ENCODE measurements around the gene TERC.

TERC gene

DNA sequence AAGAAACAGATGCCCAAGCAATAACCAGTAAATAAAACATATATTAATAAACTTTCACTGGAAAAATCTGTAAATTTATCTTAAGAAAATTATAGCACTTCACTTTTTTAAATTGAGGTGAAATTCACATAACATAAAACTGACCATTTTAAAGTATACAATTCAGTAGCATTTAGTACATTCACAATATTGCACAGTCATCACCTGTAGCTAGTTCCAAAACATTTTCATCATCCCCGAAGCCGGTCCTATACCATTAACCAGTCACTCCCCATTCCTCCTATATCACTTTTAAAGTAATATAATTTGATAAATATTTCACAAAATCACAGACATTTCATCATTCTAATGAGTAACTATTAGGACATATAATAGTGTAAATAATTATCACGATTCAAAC lies 39.8 kb upstream of the TERC start:
- no peaks in the 10 kb centered on the region for H3K27me3 ChIP-seq (ENCODE audit: insufficient read depth, insufficient read length)
- no peak for TF ChIP-seq YY1 (IDR thresholded peaks at IDR 0.05; ENCODE audit: insufficient read depth, insufficient read length)
- no peak for TF ChIP-seq ZNF274 (IDR thresholded peaks at IDR 0.05; ENCODE audit: low read depth, low read length)
- no peak for TF ChIP-seq SUZ12 (IDR thresholded peaks at IDR 0.05; ENCODE audit: extremely low read depth, insufficient read depth, insufficient read length)
- H3K9me3 ChIP-seq (ENCODE audit: insufficient read depth, low read length) = no peaks in the 10 kb centered on the region
- no peak overlapping the region for H3K9ac ChIP-seq (ENCODE audit: insufficient read length, low read depth)
- DNase-seq (ENCODE audit: low read depth, low spot score) = no peak
- H3K4me1 ChIP-seq (ENCODE audit: insufficient read depth, insufficient read length) = no peaks in the 10 kb centered on the region
- no peak overlapping the region for H3K4me3 ChIP-seq (ENCODE audit: insufficient read length, low read depth)
- H3K36me3 ChIP-seq (ENCODE audit: insufficient read depth, insufficient read length, low read length) = peaks cover 15% of the 10 kb centered on the region

GRCh38 chr3:169792359-169792758 lies 27.5 kb upstream of the TERC start:
- H3K27me3 ChIP-seq (ENCODE audit: insufficient read depth, insufficient read length) = no peaks in the 10 kb centered on the region
- H3K9ac ChIP-seq (ENCODE audit: insufficient read length, low read depth) = no peak overlapping the region
- TF ChIP-seq ZNF274 (IDR thresholded peaks at IDR 0.05; ENCODE audit: low read depth, low read length) (no peak), SUZ12 (IDR thresholded peaks at IDR 0.05; ENCODE audit: extremely low read depth, insufficient read depth, insufficient read length) (no peak), YY1 (IDR thresholded peaks at IDR 0.05; ENCODE audit: insufficient read depth, insufficient read length) (no peak)
- H3K36me3 ChIP-seq (ENCODE audit: insufficient read depth, insufficient read length, low read length) = peaks cover 35% of the 10 kb centered on the region
- DNase-seq (ENCODE audit: low read depth, low spot score) = no peak
- H3K4me1 ChIP-seq (ENCODE audit: insufficient read depth, insufficient read length) = no peaks in the 10 kb centered on the region
- H3K9me3 ChIP-seq (ENCODE audit: insufficient read depth, low read length) = no peaks in the 10 kb centered on the region
- H3K4me3 ChIP-seq (ENCODE audit: insufficient read length, low read depth) = no peak overlapping the region

DNA sequence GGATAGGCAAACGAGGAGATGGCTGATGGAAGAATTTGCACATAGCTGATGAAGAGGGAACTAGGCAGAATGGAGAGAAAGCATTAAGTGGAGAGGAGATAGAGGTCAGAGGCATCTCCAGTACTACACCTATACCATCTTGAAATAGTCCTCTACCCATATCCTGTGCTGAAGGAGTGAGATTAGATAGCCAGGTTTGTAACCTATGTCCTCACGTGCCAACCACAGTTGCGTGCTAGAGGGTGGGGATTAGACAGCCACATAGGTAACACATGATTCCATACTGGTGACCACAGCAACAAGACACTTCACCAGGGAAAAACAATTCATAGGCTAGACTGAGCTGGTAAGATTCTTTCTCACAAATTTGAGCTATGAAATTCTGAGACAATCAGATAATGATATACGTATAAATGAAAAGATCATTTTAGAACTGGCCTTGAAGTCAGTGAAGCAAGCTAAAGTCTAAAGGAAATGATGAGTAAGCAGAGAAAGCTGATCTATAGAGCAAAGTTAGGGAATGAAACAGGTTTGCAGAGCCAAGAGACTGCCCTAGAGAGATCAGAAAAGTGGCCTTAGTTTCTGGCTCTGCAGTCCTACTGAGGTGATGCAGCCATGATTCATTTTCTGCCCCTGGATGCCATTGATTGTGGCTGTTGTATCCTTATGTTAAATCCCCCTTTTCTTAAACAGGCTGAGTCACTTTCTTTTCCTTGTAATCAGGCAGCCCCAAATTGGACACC lies 26.0 kb upstream of the TERC start:
- no peak for DNase-seq (ENCODE audit: low read depth, low spot score)
- no peaks in the 10 kb centered on the region for H3K9me3 ChIP-seq (ENCODE audit: insufficient read depth, low read length)
- H3K4me1 ChIP-seq (ENCODE audit: insufficient read depth, insufficient read length) = no peaks in the 10 kb centered on the region
- H3K27me3 ChIP-seq (ENCODE audit: insufficient read depth, insufficient read length) = no peaks in the 10 kb centered on the region
- peaks cover 50% of the 10 kb centered on the region for H3K36me3 ChIP-seq (ENCODE audit: insufficient read depth, insufficient read length, low read length)
- no peak overlapping the region for H3K9ac ChIP-seq (ENCODE audit: insufficient read length, low read depth)
- no peak overlapping the region for H3K4me3 ChIP-seq (ENCODE audit: insufficient read length, low read depth)
- TF ChIP-seq SUZ12 (IDR thresholded peaks at IDR 0.05; ENCODE audit: extremely low read depth, insufficient read depth, insufficient read length) (no peak), ZNF274 (IDR thresholded peaks at IDR 0.05; ENCODE audit: low read depth, low read length) (no peak), YY1 (IDR thresholded peaks at IDR 0.05; ENCODE audit: insufficient read depth, insufficient read length) (no peak)

DNA sequence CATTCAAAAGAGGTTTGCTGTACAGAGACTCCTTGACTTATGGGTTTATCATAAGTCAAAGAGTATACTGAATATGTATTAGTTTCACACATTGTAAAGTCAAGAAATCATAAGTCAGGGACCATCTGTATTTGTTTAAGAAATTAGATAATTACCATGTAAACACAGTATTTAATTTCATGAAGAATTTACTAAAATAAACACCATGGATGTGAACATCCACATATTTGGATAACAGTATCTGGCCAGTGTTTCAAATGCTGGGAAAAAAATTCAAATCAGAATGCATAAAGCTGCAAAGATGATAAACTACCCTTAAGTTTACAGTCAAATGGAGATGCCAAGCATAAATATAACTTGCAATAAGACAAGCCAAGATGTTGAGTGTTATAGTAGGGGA lies 25.4 kb upstream of the TERC start:
- Histone ChIP-seq H3K4me1 (ENCODE audit: insufficient read depth, insufficient read length) (no peaks in the 10 kb centered on the region), H3K9ac (ENCODE audit: insufficient read length, low read depth) (no peak overlapping the region), H3K36me3 (ENCODE audit: insufficient read depth, insufficient read length, low read length) (peaks cover 56% of the 10 kb centered on the region), H3K9me3 (ENCODE audit: insufficient read depth, low read length) (no peaks in the 10 kb centered on the region), H3K4me3 (ENCODE audit: insufficient read length, low read depth) (no peak overlapping the region), H3K27me3 (ENCODE audit: insufficient read depth, insufficient read length) (no peaks in the 10 kb centered on the region)
- no peak for DNase-seq (ENCODE audit: low read depth, low spot score)
- TF ChIP-seq SUZ12 (IDR thresholded peaks at IDR 0.05; ENCODE audit: extremely low read depth, insufficient read depth, insufficient read length) (no peak), ZNF274 (IDR thresholded peaks at IDR 0.05; ENCODE audit: low read depth, low read length) (no peak), YY1 (IDR thresholded peaks at IDR 0.05; ENCODE audit: insufficient read depth, insufficient read length) (no peak)

- H3K9me3 ChIP-seq (ENCODE audit: insufficient read depth, low read length) = no peaks in the 10 kb centered on the region
- no peak overlapping the region for H3K4me3 ChIP-seq (ENCODE audit: insufficient read length, low read depth)
- no peak overlapping the region for H3K9ac ChIP-seq (ENCODE audit: insufficient read length, low read depth)
- no peaks in the 10 kb centered on the region for H3K27me3 ChIP-seq (ENCODE audit: insufficient read depth, insufficient read length)
- no peaks in the 10 kb centered on the region for H3K4me1 ChIP-seq (ENCODE audit: insufficient read depth, insufficient read length)
- DNase-seq (ENCODE audit: low read depth, low spot score) = no peak
- peaks cover 76% of the 10 kb centered on the region for H3K36me3 ChIP-seq (ENCODE audit: insufficient read depth, insufficient read length, low read length)
- TF ChIP-seq ZNF274 (IDR thresholded peaks at IDR 0.05; ENCODE audit: low read depth, low read length) = no peak
- no peak for TF ChIP-seq YY1 (IDR thresholded peaks at IDR 0.05; ENCODE audit: insufficient read depth, insufficient read length)
- TF ChIP-seq SUZ12 (IDR thresholded peaks at IDR 0.05; ENCODE audit: extremely low read depth, insufficient read depth, insufficient read length) = no peak
Observed at GRCh38 chr3:169787791-169788190, 22.9 kb upstream of the TERC start.

- TF ChIP-seq ZNF274 (IDR thresholded peaks at IDR 0.05; ENCODE audit: low read depth, low read length) = no peak
- TF ChIP-seq SUZ12 (IDR thresholded peaks at IDR 0.05; ENCODE audit: extremely low read depth, insufficient read depth, insufficient read length) = no peak
- no peak for TF ChIP-seq YY1 (IDR thresholded peaks at IDR 0.05; ENCODE audit: insufficient read depth, insufficient read length)
- Histone ChIP-seq H3K36me3 (ENCODE audit: insufficient read depth, insufficient read length, low read length) (peaks cover 78% of the 10 kb centered on the region), H3K9ac (ENCODE audit: insufficient read length, low read depth) (no peak overlapping the region), H3K4me3 (ENCODE audit: insufficient read length, low read depth) (no peak overlapping the region), H3K9me3 (ENCODE audit: insufficient read depth, low read length) (no peaks in the 10 kb centered on the region), H3K27me3 (ENCODE audit: insufficient read depth, insufficient read length) (no peaks in the 10 kb centered on the region), H3K4me1 (ENCODE audit: insufficient read depth, insufficient read length) (no peaks in the 10 kb centered on the region)
- DNase-seq (ENCODE audit: low read depth, low spot score) = no peak
Observed at GRCh38 chr3:169787120-169787519, 22.3 kb upstream of the TERC start.

- no peak for TF ChIP-seq ZNF274 (IDR thresholded peaks at IDR 0.05; ENCODE audit: low read depth, low read length)
- TF ChIP-seq YY1 (IDR thresholded peaks at IDR 0.05; ENCODE audit: insufficient read depth, insufficient read length) = no peak
- TF ChIP-seq SUZ12 (IDR thresholded peaks at IDR 0.05; ENCODE audit: extremely low read depth, insufficient read depth, insufficient read length) = no peak
- DNase-seq (ENCODE audit: low read depth, low spot score) = no peak
- Histone ChIP-seq H3K9me3 (ENCODE audit: insufficient read depth, low read length) (no peaks in the 10 kb centered on the region), H3K9ac (ENCODE audit: insufficient read length, low read depth) (no peak overlapping the region), H3K27me3 (ENCODE audit: insufficient read depth, insufficient read length) (no peaks in the 10 kb centered on the region), H3K4me3 (ENCODE audit: insufficient read length, low read depth) (no peak overlapping the region), H3K4me1 (ENCODE audit: insufficient read depth, insufficient read length) (no peaks in the 10 kb centered on the region), H3K36me3 (ENCODE audit: insufficient read depth, insufficient read length, low read length) (peaks cover 98% of the 10 kb centered on the region)
Observed at GRCh38 chr3:169781209-169781855, 16.5 kb upstream of the TERC start.
